ENCODE measurements around the gene BBOX1.

The BBOX1 gene

DNA sequence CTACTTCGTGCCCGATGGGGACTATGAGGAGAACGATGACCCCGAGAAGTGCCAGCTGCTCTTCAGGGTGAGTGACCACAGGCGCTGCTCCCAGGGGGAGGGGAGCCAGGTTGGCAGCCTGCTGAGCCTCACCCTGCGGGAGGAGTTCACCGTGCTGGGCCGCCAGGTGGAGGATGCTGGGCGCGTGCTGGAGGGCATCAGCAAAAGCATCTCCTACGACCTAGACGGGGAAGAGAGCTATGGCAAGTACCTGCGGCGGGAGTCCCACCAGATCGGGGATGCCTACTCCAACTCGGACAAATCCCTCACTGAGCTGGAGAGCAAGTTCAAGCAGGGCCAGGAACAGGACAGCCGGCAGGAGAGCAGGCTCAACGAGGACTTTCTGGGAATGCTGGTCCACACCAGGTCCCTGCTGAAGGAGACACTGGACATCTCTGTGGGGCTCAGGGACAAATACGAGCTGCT, 46.0 kb upstream of the BBOX1 start:
- TF ChIP-seq RAD21 (IDR thresholded peaks at IDR 0.05; ENCODE audit: low read depth), result no peak
- TF ChIP-seq, protein P1, sequence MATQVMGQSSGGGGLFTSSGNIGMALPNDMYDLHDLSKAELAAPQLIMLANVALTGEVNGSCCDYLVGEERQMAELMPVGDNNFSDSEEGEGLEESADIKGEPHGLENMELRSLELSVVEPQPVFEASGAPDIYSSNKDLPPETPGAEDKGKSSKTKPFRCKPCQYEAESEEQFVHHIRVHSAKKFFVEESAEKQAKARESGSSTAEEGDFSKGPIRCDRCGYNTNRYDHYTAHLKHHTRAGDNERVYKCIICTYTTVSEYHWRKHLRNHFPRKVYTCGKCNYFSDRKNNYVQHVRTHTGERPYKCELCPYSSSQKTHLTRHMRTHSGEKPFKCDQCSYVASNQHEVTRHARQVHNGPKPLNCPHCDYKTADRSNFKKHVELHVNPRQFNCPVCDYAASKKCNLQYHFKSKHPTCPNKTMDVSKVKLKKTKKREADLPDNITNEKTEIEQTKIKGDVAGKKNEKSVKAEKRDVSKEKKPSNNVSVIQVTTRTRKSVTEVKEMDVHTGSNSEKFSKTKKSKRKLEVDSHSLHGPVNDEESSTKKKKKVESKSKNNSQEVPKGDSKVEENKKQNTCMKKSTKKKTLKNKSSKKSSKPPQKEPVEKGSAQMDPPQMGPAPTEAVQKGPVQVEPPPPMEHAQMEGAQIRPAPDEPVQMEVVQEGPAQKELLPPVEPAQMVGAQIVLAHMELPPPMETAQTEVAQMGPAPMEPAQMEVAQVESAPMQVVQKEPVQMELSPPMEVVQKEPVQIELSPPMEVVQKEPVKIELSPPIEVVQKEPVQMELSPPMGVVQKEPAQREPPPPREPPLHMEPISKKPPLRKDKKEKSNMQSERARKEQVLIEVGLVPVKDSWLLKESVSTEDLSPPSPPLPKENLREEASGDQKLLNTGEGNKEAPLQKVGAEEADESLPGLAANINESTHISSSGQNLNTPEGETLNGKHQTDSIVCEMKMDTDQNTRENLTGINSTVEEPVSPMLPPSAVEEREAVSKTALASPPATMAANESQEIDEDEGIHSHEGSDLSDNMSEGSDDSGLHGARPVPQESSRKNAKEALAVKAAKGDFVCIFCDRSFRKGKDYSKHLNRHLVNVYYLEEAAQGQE (IDR thresholded peaks at IDR 0.05; ENCODE audit: low read depth), result no peak
- no peak for TF ChIP-seq TCF12 (IDR thresholded peaks at IDR 0.05; ENCODE audit: low read depth)
- TF ChIP-seq, protein P2, sequence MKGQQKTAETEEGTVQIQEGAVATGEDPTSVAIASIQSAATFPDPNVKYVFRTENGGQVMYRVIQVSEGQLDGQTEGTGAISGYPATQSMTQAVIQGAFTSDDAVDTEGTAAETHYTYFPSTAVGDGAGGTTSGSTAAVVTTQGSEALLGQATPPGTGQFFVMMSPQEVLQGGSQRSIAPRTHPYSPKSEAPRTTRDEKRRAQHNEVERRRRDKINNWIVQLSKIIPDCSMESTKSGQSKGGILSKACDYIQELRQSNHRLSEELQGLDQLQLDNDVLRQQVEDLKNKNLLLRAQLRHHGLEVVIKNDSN (IDR thresholded peaks at IDR 0.05), result no peak
- no peak for TF ChIP-seq CEBPB (IDR thresholded peaks at IDR 0.05)
- no peak for TF ChIP-seq TEAD4 (IDR thresholded peaks at IDR 0.05)
- TF ChIP-seq YY1 (IDR thresholded peaks at IDR 0.05; ENCODE audit: low read depth), result no peak
- no peak for TF ChIP-seq EP300 (IDR thresholded peaks at IDR 0.05; ENCODE audit: borderline replicate concordance)
- no peak for TF ChIP-seq CREB1 (IDR thresholded peaks at IDR 0.05; ENCODE audit: low read depth)
- TF ChIP-seq NFIC (IDR thresholded peaks at IDR 0.05), result no peak
- TF ChIP-seq, protein P3, sequence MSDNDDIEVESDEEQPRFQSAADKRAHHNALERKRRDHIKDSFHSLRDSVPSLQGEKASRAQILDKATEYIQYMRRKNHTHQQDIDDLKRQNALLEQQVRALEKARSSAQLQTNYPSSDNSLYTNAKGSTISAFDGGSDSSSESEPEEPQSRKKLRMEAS (IDR thresholded peaks at IDR 0.05), result no peak
- TF ChIP-seq FOXM1 (IDR thresholded peaks at IDR 0.05; ENCODE audit: borderline replicate concordance, low read depth), result no peak
- TF ChIP-seq TAF1 (IDR thresholded peaks at IDR 0.05; ENCODE audit: low read depth), result no peak
- TF ChIP-seq ZBTB7A (IDR thresholded peaks at IDR 0.05; ENCODE audit: low read depth), result no peak
- no peak for TF ChIP-seq EGR1 (IDR thresholded peaks at IDR 0.05)

DNA sequence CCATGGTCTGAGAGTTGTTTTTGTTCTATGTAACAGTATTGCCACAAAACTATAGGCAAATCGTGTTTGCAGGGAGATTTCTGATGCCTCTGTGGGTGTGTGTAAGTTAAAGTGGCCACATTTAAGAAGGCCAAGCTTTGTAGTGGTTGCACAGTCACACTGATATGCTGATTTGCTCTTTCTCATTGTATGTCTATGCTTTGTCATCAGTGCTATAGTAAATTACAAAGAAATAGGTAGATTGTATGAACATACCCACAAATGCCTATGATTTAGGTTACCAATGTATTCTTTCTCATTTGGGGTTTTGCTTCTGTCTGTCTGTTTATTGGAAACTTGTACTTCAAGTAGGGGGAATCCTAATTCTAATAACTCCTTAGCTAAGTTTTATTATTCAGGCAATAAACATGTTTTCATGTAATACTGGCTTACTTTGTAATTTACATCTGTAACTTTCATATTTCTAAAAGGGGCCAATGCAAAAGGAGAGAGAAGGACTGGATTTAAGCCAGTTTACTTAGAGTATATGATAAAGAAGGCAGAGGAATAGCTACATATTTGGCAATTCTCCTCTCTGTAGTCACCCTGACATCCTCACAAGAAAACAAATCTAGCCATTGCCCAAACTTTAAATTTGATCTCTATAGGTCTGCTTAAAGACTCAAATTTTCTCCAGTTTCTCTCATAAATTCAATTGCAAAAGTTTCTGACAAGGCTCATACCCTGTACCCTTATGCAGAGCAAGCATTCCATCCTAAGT, 44.7 kb upstream of the BBOX1 start:
- TF ChIP-seq TEAD4 (IDR thresholded peaks at IDR 0.05) (no peak), YY1 (IDR thresholded peaks at IDR 0.05; ENCODE audit: low read depth) (no peak), TAF1 (IDR thresholded peaks at IDR 0.05; ENCODE audit: low read depth) (no peak), NFIC (IDR thresholded peaks at IDR 0.05) (no peak), CREB1 (IDR thresholded peaks at IDR 0.05; ENCODE audit: low read depth) (no peak), TCF12 (IDR thresholded peaks at IDR 0.05; ENCODE audit: low read depth) (no peak), EGR1 (IDR thresholded peaks at IDR 0.05) (no peak), FOXM1 (IDR thresholded peaks at IDR 0.05; ENCODE audit: borderline replicate concordance, low read depth) (no peak), ZBTB7A (IDR thresholded peaks at IDR 0.05; ENCODE audit: low read depth) (no peak)
- TF ChIP-seq, protein P1 (IDR thresholded peaks at IDR 0.05; ENCODE audit: low read depth), result no peak

DNA sequence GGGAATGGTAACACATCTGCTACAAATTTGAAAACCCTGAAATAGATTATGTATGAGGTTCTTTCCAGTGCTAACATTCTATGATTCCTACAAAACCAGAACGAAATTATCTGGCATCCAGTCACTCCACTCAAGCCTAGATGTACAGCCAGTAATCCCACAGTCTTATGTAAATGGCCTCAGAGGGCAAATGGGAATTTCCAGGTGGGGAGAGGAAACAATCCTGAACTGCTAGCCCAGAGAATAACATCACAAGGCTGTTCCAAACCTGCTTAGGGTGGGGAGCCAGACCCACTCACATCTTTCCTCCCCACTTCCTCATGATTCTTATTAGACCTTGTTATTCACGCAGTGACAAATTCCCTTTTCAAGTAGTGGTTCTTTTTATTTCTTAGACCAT, 43.2 kb upstream of the BBOX1 start:
- TF ChIP-seq CREB1 (IDR thresholded peaks at IDR 0.05; ENCODE audit: low read depth), result no peak

DNA sequence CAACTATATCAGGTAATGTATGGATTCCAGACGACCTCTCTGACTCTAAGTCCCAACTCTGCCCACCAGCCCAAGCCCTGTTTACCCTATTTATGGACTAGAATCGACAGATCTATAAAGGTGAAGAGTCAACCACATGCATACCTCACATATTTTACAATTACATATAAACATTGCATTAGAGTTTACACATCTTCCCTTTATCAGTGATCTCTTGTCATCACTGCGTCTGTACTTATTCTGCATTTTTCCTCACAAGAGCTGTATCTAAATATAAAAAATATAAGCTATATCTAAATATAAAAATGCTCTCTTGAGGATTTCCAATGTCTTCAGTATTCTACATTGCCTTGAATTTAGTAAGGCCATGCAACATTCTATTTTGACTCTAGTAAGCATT, 38.2 kb upstream of the BBOX1 start:
- no peak for TF ChIP-seq CEBPB (IDR thresholded peaks at IDR 0.05)
- TF ChIP-seq YY1 (IDR thresholded peaks at IDR 0.05; ENCODE audit: low read depth), result no peak
- TF ChIP-seq, protein P1 (IDR thresholded peaks at IDR 0.05; ENCODE audit: low read depth), result no peak
- no peak for TF ChIP-seq ZBTB7A (IDR thresholded peaks at IDR 0.05; ENCODE audit: low read depth)
- no peak for TF ChIP-seq TEAD4 (IDR thresholded peaks at IDR 0.05)
- TF ChIP-seq, protein P3 (IDR thresholded peaks at IDR 0.05), result no peak
- no peak for TF ChIP-seq CREB1 (IDR thresholded peaks at IDR 0.05; ENCODE audit: low read depth)

DNA sequence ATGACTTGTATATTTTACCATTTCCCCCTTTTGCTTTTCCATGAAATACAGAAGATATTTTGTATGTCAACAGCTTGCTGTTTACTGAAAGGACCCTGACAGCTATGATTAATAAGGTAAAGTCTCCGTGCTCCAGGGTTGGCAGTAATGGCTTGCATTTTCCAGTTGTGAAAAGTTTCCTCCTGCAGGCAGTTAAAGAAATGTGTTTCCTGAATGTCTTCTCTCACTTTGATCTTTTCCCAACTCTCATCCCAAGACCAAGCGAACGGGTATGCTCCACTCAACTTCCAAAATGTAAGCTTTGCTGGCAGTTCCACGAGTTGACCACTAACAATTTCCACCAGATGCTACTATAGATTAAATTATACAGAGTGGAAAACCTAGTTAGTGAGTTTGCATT, 37.8 kb upstream of the BBOX1 start:
- TF ChIP-seq, protein P1 (IDR thresholded peaks at IDR 0.05; ENCODE audit: low read depth), result no peak
- TF ChIP-seq ZBTB7A (IDR thresholded peaks at IDR 0.05; ENCODE audit: low read depth) (no peak), TAF1 (IDR thresholded peaks at IDR 0.05; ENCODE audit: low read depth) (no peak), CEBPB (IDR thresholded peaks at IDR 0.05) (no peak), RAD21 (IDR thresholded peaks at IDR 0.05; ENCODE audit: low read depth) (no peak), FOXM1 (IDR thresholded peaks at IDR 0.05; ENCODE audit: borderline replicate concordance, low read depth) (no peak), CREB1 (IDR thresholded peaks at IDR 0.05; ENCODE audit: low read depth) (no peak), NFIC (IDR thresholded peaks at IDR 0.05) (no peak), TCF12 (IDR thresholded peaks at IDR 0.05; ENCODE audit: low read depth) (no peak), YY1 (IDR thresholded peaks at IDR 0.05; ENCODE audit: low read depth) (no peak), EGR1 (IDR thresholded peaks at IDR 0.05) (no peak), TEAD4 (IDR thresholded peaks at IDR 0.05) (no peak), EP300 (IDR thresholded peaks at IDR 0.05; ENCODE audit: borderline replicate concordance) (no peak)
- TF ChIP-seq, protein P3 (IDR thresholded peaks at IDR 0.05), result no peak
- TF ChIP-seq, protein P2 (IDR thresholded peaks at IDR 0.05), result no peak

All from Ishikawa (cell line).